Measurements from ENCODE around the gene CTDSP2. TPM values are rescaled to one million over a fixed set of nuclear protein-coding genes. Genes with fewer than 3 reads are reported as not detected.
"Not testable (repeated sequence)": the region's sequence is repeated elsewhere in the genome, so short reads cannot be mapped to it uniquely, and the experiment has no call there.

CTDSP2 gene
- total RNA-seq, 1 donor from 2014 or later, result 87.1 TPM

- peaks cover 9% of the 10 kb centered on the region for H3K79me2 ChIP-seq (ENCODE audit: insufficient read depth, low read length)
- H4K20me1 ChIP-seq (ENCODE audit: insufficient read depth, low read length), result peaks cover 5% of the 10 kb centered on the region
- no peak overlapping the region for H3K4me2 ChIP-seq (ENCODE audit: low read length)
- no peak overlapping the region for H3K4me3 Mint-ChIP-seq (ENCODE audit: unreplicated experiment)
- no peak overlapping the region for H3K27ac ChIP-seq (ENCODE audit: low read depth, low read length)
- H3K9ac ChIP-seq (ENCODE audit: low read length), result no peak overlapping the region
- no peaks in the 10 kb centered on the region for H3K27me3 ChIP-seq (ENCODE audit: insufficient read depth, low read length)
- peaks cover 7% of the 10 kb centered on the region for H3K36me3 ChIP-seq (ENCODE audit: insufficient read depth, low read length)
- H3K4me1 Mint-ChIP-seq (ENCODE audit: low read depth, unreplicated experiment), result peaks cover 6% of the 10 kb centered on the region
- H3K36me3 Mint-ChIP-seq (ENCODE audit: low read depth, unreplicated experiment), result peaks cover 17% of the 10 kb centered on the region
- no peaks in the 10 kb centered on the region for H3K27me3 Mint-ChIP-seq (ENCODE audit: low read depth, unreplicated experiment)
- peaks cover 3% of the 10 kb centered on the region for H3K4me1 ChIP-seq (ENCODE audit: insufficient read depth, low read length)
- FAIRE-seq (no peak), DNase-seq (ENCODE audit: low read depth) (no peak)
- H3K9me3 Mint-ChIP-seq (ENCODE audit: unreplicated experiment), result no peaks in the 10 kb centered on the region
- no peak overlapping the region for H2AFZ ChIP-seq (ENCODE audit: low read depth, low read length)
- H3K9me3 ChIP-seq (ENCODE audit: insufficient read depth, low read depth, low read length), result no peaks in the 10 kb centered on the region
- no peak overlapping the region for H3K27ac Mint-ChIP-seq (ENCODE audit: unreplicated experiment)
- TF ChIP-seq, protein P1, sequence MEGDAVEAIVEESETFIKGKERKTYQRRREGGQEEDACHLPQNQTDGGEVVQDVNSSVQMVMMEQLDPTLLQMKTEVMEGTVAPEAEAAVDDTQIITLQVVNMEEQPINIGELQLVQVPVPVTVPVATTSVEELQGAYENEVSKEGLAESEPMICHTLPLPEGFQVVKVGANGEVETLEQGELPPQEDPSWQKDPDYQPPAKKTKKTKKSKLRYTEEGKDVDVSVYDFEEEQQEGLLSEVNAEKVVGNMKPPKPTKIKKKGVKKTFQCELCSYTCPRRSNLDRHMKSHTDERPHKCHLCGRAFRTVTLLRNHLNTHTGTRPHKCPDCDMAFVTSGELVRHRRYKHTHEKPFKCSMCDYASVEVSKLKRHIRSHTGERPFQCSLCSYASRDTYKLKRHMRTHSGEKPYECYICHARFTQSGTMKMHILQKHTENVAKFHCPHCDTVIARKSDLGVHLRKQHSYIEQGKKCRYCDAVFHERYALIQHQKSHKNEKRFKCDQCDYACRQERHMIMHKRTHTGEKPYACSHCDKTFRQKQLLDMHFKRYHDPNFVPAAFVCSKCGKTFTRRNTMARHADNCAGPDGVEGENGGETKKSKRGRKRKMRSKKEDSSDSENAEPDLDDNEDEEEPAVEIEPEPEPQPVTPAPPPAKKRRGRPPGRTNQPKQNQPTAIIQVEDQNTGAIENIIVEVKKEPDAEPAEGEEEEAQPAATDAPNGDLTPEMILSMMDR (IDR thresholded peaks at IDR 0.05; ENCODE audit: insufficient read depth, low read depth, low read length), result no peak
- no peak for TF ChIP-seq EZH2 (IDR thresholded peaks at IDR 0.05; ENCODE audit: insufficient read depth, low read length)
- no peak overlapping the region for H3K4me3 ChIP-seq (ENCODE audit: insufficient read depth, low read depth, low read length)
Observed at GRCh38 chr12:57776247-57776587, 70.3 kb downstream of the CTDSP2 start.

DNA sequence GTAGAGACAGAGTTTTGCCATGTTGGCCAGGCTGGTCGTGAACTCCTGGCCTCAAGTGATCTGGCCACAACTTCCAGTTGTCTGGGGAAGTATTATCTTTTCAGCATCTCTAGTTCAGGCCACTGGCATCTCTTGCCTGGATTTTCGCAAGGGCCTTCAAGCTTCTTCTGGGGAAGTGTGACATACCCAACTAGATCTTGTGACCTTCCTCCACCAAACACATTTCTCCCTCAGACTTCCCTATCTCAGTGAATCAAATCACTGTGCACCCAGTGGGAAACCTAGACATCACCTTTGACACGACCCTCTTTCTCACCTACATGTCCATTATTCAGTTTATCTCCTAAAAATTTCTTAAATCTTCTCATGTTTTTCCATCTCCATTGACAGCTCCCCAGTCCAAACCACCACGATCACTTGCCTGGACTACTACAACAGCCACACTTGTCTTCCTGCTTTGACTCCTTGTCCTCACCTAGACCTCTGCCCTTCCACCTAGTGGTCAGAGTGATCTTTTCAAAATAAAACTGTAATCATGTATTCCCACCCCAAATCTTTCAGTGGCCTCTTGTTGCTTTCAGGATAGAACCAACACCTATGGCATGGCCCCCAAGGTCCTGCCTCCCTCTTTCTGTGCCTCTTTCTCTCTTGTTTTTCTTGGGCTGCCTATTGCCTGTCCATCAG is 70.8 kb downstream of the CTDSP2 start:
- peaks cover 6% of the 10 kb centered on the region for H3K4me1 Mint-ChIP-seq (ENCODE audit: low read depth, unreplicated experiment)
- no peaks in the 10 kb centered on the region for H3K9me3 ChIP-seq (ENCODE audit: insufficient read depth, low read depth, low read length)
- H3K27ac ChIP-seq (ENCODE audit: low read depth, low read length), result no peak overlapping the region
- H4K20me1 ChIP-seq (ENCODE audit: insufficient read depth, low read length), result peaks cover 5% of the 10 kb centered on the region
- TF ChIP-seq, protein P1 (IDR thresholded peaks at IDR 0.05; ENCODE audit: insufficient read depth, low read depth, low read length), result no peak
- no peak for TF ChIP-seq EZH2 (IDR thresholded peaks at IDR 0.05; ENCODE audit: insufficient read depth, low read length)
- no peak for DNase-seq (ENCODE audit: low read depth)
- no peak overlapping the region for H3K4me3 ChIP-seq (ENCODE audit: insufficient read depth, low read depth, low read length)
- peaks cover 15% of the 10 kb centered on the region for H3K79me2 ChIP-seq (ENCODE audit: insufficient read depth, low read length)
- no peak overlapping the region for H3K4me2 ChIP-seq (ENCODE audit: low read length)
- H3K27me3 Mint-ChIP-seq (ENCODE audit: low read depth, unreplicated experiment), result no peaks in the 10 kb centered on the region
- no peak overlapping the region for H3K4me3 Mint-ChIP-seq (ENCODE audit: unreplicated experiment)
- peaks cover 8% of the 10 kb centered on the region for H3K4me1 ChIP-seq (ENCODE audit: insufficient read depth, low read length)
- H3K27me3 ChIP-seq (ENCODE audit: insufficient read depth, low read length), result no peaks in the 10 kb centered on the region
- H3K36me3 ChIP-seq (ENCODE audit: insufficient read depth, low read length), result peaks cover 7% of the 10 kb centered on the region
- H3K36me3 Mint-ChIP-seq (ENCODE audit: low read depth, unreplicated experiment), result peaks cover 17% of the 10 kb centered on the region
- FAIRE-seq, result no peak
- no peak overlapping the region for H3K27ac Mint-ChIP-seq (ENCODE audit: unreplicated experiment)
- H2AFZ ChIP-seq (ENCODE audit: low read depth, low read length), result no peak overlapping the region
- H3K9me3 Mint-ChIP-seq (ENCODE audit: unreplicated experiment), result no peaks in the 10 kb centered on the region
- H3K9ac ChIP-seq (ENCODE audit: low read length), result no peak overlapping the region

DNA sequence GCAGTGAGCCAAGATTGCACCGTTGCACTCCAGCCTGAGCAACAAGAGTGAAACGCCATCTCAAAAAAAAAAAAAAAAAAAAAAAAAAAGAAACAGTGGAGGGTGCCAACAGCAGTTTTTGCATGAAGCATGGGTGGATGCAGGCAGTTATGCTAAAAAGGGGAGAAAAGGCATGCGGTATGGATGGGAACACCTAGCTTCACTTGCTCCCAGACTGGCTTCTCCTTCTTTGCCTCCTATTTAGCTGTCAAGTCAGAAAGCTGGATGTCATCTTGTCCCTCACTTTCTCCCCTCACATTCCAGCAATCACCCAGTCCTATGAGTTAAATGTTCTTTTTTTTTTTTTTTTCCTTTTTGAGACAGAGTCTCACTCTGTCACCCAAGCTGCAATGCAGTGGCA is 71.5 kb downstream of the CTDSP2 start:
- DNase-seq (ENCODE audit: low read depth) (no peak), FAIRE-seq (no peak)
- Histone ChIP-seq H3K4me2 (ENCODE audit: low read length) (no peak overlapping the region), H3K9me3 (ENCODE audit: insufficient read depth, low read depth, low read length) (no peaks in the 10 kb centered on the region), H4K20me1 (ENCODE audit: insufficient read depth, low read length) (peaks cover 5% of the 10 kb centered on the region), H3K27ac (ENCODE audit: low read depth, low read length) (no peak overlapping the region), H3K4me1 (ENCODE audit: insufficient read depth, low read length) (peaks cover 9% of the 10 kb centered on the region), H3K27me3 (ENCODE audit: insufficient read depth, low read length) (no peaks in the 10 kb centered on the region), H3K4me3 (ENCODE audit: insufficient read depth, low read depth, low read length) (no peak overlapping the region), H3K36me3 (ENCODE audit: insufficient read depth, low read length) (peaks cover 2% of the 10 kb centered on the region), H3K9ac (ENCODE audit: low read length) (no peak overlapping the region), H3K79me2 (ENCODE audit: insufficient read depth, low read length) (peaks cover 16% of the 10 kb centered on the region), H2AFZ (ENCODE audit: low read depth, low read length) (no peak overlapping the region)
- Mint-ChIP-seq H3K27ac (ENCODE audit: unreplicated experiment) (no peak overlapping the region), H3K4me3 (ENCODE audit: unreplicated experiment) (no peak overlapping the region), H3K36me3 (ENCODE audit: low read depth, unreplicated experiment) (peaks cover 15% of the 10 kb centered on the region), H3K27me3 (ENCODE audit: low read depth, unreplicated experiment) (no peaks in the 10 kb centered on the region), H3K9me3 (ENCODE audit: unreplicated experiment) (no peaks in the 10 kb centered on the region), H3K4me1 (ENCODE audit: low read depth, unreplicated experiment) (peaks cover 6% of the 10 kb centered on the region)
- TF ChIP-seq, protein P1 (IDR thresholded peaks at IDR 0.05; ENCODE audit: insufficient read depth, low read depth, low read length), result no peak
- no peak for TF ChIP-seq EZH2 (IDR thresholded peaks at IDR 0.05; ENCODE audit: insufficient read depth, low read length)

GRCh38 chr12:57774634-57775033 is 71.9 kb downstream of the CTDSP2 start:
- H3K4me2 ChIP-seq (ENCODE audit: low read length); H3K27ac Mint-ChIP-seq (ENCODE audit: unreplicated experiment); H3K4me3 ChIP-seq (ENCODE audit: insufficient read depth, low read depth, low read length); FAIRE-seq; H3K27me3 Mint-ChIP-seq (ENCODE audit: low read depth, unreplicated experiment); H3K9me3 ChIP-seq (ENCODE audit: insufficient read depth, low read depth, low read length); H3K4me1 ChIP-seq (ENCODE audit: insufficient read depth, low read length); H3K9ac ChIP-seq (ENCODE audit: low read length); H2AFZ ChIP-seq (ENCODE audit: low read depth, low read length); H4K20me1 ChIP-seq (ENCODE audit: insufficient read depth, low read length); DNase-seq (ENCODE audit: low read depth); H3K9me3 Mint-ChIP-seq (ENCODE audit: unreplicated experiment); H3K27ac ChIP-seq (ENCODE audit: low read depth, low read length); H3K27me3 ChIP-seq (ENCODE audit: insufficient read depth, low read length); H3K36me3 ChIP-seq (ENCODE audit: insufficient read depth, low read length); H3K4me1 Mint-ChIP-seq (ENCODE audit: low read depth, unreplicated experiment): not testable (repeated sequence)
- H3K79me2 ChIP-seq (ENCODE audit: insufficient read depth, low read length), result peaks cover 16% of the 10 kb centered on the region
- peak overlapping the region; percentile 63 for H3K4me3 Mint-ChIP-seq (ENCODE audit: unreplicated experiment)
- H3K36me3 Mint-ChIP-seq (ENCODE audit: low read depth, unreplicated experiment), result peaks cover 13% of the 10 kb centered on the region
